Transverse colon (tissue), 4 donors: ENCODE results near the gene EIF4ENIF1.

Experiments used
- EP300 ChIP-seq: sonication (generic); formaldehyde crosslinking; IDR thresholded peaks from one replicate; pipeline ENCODE4 v1.6.1; 2017; ENCODE audit warnings: antibody characterized with exemption, low read depth
- POLR2A ChIP-seq: fragments of 450-650 bp; IDR thresholded peaks from one replicate; pipeline ENCODE4 v1.6.1; 2016; ENCODE audit warnings: antibody characterized with exemption, mild to moderate bottlenecking, moderate library complexity
- POLR2AphosphoS5 ChIP-seq, 3 donors: sonication (generic); formaldehyde crosslinking; IDR thresholded peaks; one replicate each; pipeline ENCODE4 v1.6.1; 2016; ENCODE audit warnings: antibody characterized with exemption in 3 of 3
- TF ChIP-seq, protein P1 (sequence below), 5 experiments: fragments of 200-600 bp in 3 of 5; fragments of 450-650 bp in 2 of 5; sonication (generic) in 3 of 5; IDR thresholded peaks; 1 replicate in 2 of 5; 2 replicates in 3 of 5; pipeline ENCODE4 v1.5.1; 2016 to 2017; ENCODE audit warnings: antibody characterized with exemption in 5 of 5, inconsistent platforms in 3 of 5, mild to moderate bottlenecking in 2 of 5, moderate library complexity in 1 of 5

GRCh38 chr22:31431950-31432349, 57.7 kb downstream of the EIF4ENIF1 start:
- no peak for TF ChIP-seq POLR2A
- TF ChIP-seq, protein P1, sequence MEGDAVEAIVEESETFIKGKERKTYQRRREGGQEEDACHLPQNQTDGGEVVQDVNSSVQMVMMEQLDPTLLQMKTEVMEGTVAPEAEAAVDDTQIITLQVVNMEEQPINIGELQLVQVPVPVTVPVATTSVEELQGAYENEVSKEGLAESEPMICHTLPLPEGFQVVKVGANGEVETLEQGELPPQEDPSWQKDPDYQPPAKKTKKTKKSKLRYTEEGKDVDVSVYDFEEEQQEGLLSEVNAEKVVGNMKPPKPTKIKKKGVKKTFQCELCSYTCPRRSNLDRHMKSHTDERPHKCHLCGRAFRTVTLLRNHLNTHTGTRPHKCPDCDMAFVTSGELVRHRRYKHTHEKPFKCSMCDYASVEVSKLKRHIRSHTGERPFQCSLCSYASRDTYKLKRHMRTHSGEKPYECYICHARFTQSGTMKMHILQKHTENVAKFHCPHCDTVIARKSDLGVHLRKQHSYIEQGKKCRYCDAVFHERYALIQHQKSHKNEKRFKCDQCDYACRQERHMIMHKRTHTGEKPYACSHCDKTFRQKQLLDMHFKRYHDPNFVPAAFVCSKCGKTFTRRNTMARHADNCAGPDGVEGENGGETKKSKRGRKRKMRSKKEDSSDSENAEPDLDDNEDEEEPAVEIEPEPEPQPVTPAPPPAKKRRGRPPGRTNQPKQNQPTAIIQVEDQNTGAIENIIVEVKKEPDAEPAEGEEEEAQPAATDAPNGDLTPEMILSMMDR (IDR thresholded peaks at IDR 0.05) = no peak
- TF ChIP-seq POLR2AphosphoS5 (IDR thresholded peaks at IDR 0.05) = no peak
- TF ChIP-seq EP300 = no peak
